Progenitor cell of endocrine pancreas (in vitro differentiated cells): ENCODE results near the gene NHERF2. TPM values are rescaled to one million over a fixed set of nuclear protein-coding genes. Genes with fewer than 3 reads are reported as not detected.

Experiments
- DNase-seq: peaks from one replicate; pipeline ENCODE4 v3.0.0; 2021; ENCODE audit warnings: low spot score; ENCODE audit not compliant: unreplicated experiment
- H3K27ac Mint-ChIP-seq: 2 replicates; pipeline ENCODE4 v1.8.0; 2021; ENCODE audit warnings: mild to moderate bottlenecking, moderate library complexity, mixed read lengths
- H3K27me3 Mint-ChIP-seq: 2 replicates; pipeline ENCODE4 v1.8.0; 2021; ENCODE audit warnings: mixed read lengths
- H3K36me3 Mint-ChIP-seq: 2 replicates; pipeline ENCODE4 v1.8.0; 2022; ENCODE audit warnings: mixed read lengths; ENCODE audit not compliant: insufficient read depth
- H3K4me1 Mint-ChIP-seq: 2 replicates; pipeline ENCODE4 v1.8.0; 2021; ENCODE audit warnings: low read depth, mixed read lengths
- H3K4me3 Mint-ChIP-seq: 2 replicates; pipeline ENCODE4 v1.8.0; 2021; ENCODE audit warnings: low read depth, mild to moderate bottlenecking, moderate library complexity, mixed read lengths
- H3K9me3 Mint-ChIP-seq: 2 replicates; pipeline ENCODE4 v1.8.0; 2021; ENCODE audit warnings: low read depth, mixed read lengths
- total RNA-seq: library from RNA; stranded (reverse); gene quantifications from 2 replicates; pipeline ENCODE4 v1.2.1, GENCODE V29; 2021
- TF ChIP-seq, protein P1 (sequence below): fragments of 200-600 bp; sonication (generic); IDR thresholded peaks from one replicate; pipeline ENCODE4 v1.5.0; 2021; ENCODE audit warnings: antibody characterized with exemption, mild to moderate bottlenecking; ENCODE audit not compliant: unreplicated experiment

NHERF2 gene
- total RNA-seq, 1 donor from 2014 or later = 8.4 TPM

DNA sequence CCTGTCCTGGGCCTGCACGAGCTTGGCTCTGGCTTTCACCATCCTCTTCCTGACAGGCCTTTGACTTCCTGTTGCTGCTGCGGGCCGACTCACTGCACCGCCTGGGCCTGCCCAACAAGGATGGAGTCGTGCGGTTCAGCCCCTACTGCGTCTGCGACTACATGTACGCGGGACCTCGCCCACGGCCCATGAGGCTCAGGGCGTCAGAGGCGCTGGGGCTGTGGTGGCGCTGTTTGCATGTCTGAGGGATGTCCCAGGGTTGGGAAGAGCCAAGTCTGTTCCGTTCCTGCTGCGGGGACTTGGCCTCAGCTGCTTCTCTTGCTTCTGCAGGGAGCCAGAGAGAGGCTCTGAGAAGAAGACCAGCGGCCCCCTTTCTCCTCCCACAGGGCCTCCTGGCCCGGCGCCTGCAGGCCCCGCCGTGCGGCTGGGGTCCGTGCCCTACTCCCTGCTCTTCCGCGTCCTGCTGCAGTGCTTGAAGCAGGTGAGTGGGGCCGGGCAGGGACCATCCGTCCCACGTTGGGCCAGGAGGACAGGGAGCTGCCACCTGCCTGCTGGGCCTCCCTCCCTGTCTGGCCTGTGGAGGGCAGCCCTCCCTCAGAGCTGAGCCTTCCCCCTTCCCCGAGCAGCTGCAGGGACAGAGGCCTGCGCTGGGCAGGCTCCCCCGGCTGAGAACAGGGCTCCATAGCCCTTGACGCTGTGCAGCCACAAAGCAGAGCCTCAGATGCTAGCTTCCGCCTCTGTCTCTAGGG lies 44.9 kb downstream of the NHERF2 start:
- Mint-ChIP-seq H3K27me3 (no peaks in the 10 kb centered on the region), H3K36me3 (peaks cover 13% of the 10 kb centered on the region), H3K9me3 (no peaks in the 10 kb centered on the region), H3K4me1 (no peaks in the 10 kb centered on the region), H3K4me3 (no peak overlapping the region), H3K27ac (no peak overlapping the region)
- TF ChIP-seq, protein P1, sequence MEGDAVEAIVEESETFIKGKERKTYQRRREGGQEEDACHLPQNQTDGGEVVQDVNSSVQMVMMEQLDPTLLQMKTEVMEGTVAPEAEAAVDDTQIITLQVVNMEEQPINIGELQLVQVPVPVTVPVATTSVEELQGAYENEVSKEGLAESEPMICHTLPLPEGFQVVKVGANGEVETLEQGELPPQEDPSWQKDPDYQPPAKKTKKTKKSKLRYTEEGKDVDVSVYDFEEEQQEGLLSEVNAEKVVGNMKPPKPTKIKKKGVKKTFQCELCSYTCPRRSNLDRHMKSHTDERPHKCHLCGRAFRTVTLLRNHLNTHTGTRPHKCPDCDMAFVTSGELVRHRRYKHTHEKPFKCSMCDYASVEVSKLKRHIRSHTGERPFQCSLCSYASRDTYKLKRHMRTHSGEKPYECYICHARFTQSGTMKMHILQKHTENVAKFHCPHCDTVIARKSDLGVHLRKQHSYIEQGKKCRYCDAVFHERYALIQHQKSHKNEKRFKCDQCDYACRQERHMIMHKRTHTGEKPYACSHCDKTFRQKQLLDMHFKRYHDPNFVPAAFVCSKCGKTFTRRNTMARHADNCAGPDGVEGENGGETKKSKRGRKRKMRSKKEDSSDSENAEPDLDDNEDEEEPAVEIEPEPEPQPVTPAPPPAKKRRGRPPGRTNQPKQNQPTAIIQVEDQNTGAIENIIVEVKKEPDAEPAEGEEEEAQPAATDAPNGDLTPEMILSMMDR = no peak
- DNase-seq = no peak

DNA sequence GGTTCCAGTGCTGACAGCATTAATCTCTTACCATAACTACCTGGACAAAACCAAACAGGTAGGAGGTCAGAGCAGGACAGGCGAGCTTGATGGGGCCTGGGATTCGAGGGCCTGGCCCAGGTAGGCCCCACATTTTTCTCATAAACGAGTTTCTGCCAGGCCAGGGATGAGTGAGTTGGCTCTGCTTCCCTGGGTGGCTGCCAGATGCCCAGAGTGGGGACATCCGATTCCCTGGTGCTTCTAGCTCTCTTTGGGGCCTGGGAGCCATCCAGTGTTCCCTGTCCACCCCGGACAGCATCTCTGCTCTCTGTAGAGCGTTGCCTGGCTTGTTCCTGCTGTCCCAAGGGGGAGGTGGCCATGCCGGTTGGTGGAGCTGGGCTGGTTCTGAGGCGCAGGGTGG lies 46.2 kb downstream of the NHERF2 start:
- Mint-ChIP-seq H3K9me3 (no peaks in the 10 kb centered on the region), H3K36me3 (peaks cover 16% of the 10 kb centered on the region), H3K27ac (no peak overlapping the region), H3K4me3 (no peak overlapping the region), H3K27me3 (no peaks in the 10 kb centered on the region), H3K4me1 (no peaks in the 10 kb centered on the region)
- TF ChIP-seq, protein P1 = no peak
- no peak for DNase-seq

DNA sequence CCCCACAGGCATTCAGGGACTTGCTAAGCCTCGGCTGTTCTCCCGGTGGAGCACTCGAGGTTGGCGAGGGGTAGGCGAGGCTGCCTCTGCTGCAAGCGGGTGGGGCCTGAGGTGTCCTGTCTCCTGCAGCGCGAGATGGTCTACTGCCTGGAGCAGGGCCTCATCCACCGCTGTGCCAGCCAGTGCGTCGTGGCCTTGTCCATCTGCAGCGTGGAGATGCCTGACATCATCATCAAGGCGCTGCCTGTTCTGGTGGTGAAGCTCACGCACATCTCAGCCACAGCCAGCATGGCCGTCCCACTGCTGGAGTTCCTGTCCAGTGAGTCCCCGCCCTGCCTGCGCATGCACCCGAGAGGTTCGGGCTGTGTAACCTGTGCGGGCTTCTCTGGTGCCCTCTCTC lies 47.4 kb downstream of the NHERF2 start:
- H3K27ac Mint-ChIP-seq = no peak overlapping the region
- H3K4me1 Mint-ChIP-seq = no peaks in the 10 kb centered on the region
- no peaks in the 10 kb centered on the region for H3K27me3 Mint-ChIP-seq
- TF ChIP-seq, protein P1 = no peak
- H3K36me3 Mint-ChIP-seq = peaks cover 13% of the 10 kb centered on the region
- no peak for DNase-seq
- no peak overlapping the region for H3K4me3 Mint-ChIP-seq
- no peaks in the 10 kb centered on the region for H3K9me3 Mint-ChIP-seq

DNA sequence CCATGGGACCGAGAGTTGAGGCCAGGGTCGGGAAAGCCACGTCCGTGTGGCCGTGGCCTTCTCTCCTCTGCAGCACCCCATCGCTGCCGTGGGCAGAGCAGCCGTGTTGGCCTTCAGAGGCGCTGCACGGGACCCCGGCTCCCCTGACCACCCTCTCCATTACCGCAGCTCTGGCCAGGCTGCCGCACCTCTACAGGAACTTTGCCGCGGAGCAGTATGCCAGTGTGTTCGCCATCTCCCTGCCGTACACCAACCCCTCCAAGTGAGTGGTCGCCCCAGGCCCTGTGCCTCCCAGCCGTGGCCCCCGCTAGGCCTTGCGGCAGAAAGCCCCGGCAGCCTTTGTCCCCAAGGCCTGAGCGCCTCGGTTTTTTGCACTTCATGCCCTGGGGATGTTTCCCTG lies 48.9 kb downstream of the NHERF2 start:
- no peak overlapping the region for H3K4me3 Mint-ChIP-seq
- TF ChIP-seq, protein P1 = no peak
- no peaks in the 10 kb centered on the region for H3K9me3 Mint-ChIP-seq
- DNase-seq = no peak
- no peaks in the 10 kb centered on the region for H3K4me1 Mint-ChIP-seq
- no peak overlapping the region for H3K27ac Mint-ChIP-seq
- H3K36me3 Mint-ChIP-seq = peaks cover 9% of the 10 kb centered on the region
- H3K27me3 Mint-ChIP-seq = no peaks in the 10 kb centered on the region

DNA sequence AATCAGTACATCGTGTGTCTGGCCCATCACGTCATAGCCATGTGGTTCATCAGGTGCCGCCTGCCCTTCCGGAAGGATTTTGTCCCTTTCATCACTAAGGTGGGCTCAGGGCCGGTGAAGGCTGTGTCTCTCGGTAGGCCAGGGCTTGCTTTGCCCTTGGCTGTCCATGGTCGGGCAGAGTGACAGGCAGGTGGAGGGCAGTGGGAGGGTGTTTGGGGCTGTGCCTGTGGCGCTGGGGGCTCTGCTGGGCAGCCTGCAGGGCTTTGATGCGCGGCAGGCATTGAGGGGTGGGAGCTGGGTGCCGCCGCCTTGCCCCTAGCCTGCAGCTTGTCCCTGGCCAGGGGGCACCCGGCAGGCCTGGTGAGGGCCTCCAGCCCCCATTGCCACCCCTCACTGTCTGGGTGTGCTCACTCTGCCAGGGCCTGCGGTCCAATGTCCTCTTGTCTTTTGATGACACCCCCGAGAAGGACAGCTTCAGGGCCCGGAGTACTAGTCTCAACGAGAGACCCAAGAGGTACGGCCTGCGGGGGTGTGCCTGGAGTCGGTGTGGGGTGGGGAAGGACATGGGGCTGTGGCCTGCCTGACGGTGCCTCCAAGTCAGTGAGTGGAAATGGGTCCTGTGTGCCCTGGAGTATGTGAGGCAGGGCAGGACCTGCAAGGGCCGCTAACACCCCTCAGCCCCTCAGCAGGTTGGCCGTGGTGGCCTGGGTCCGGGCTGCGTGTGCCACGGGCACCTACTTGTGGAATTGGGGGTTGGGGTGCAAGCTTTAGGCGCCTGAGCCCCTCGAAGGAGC lies 49.6 kb downstream of the NHERF2 start:
- no peak for DNase-seq
- Mint-ChIP-seq H3K27ac (no peak overlapping the region), H3K4me3 (no peak overlapping the region), H3K4me1 (no peaks in the 10 kb centered on the region), H3K27me3 (no peaks in the 10 kb centered on the region), H3K9me3 (no peaks in the 10 kb centered on the region), H3K36me3 (peaks cover 9% of the 10 kb centered on the region)
- TF ChIP-seq, protein P1 = no peak
